IgD-negative memory B cell (primary cell): Measurements from ENCODE around the gene LGALS1. TPM values are rescaled to one million over a fixed set of nuclear protein-coding genes. Genes with fewer than 3 reads are reported as not detected.
A peak's percentile ranks its signal among the peaks of the same experiment; 100 is the strongest.

Experiments
- H3K27ac Mint-ChIP-seq, 3 donors: one replicate each; pipeline ENCODE4 v1.8.0; 2020 to 2022; ENCODE audit warnings: mild to moderate bottlenecking in 3 of 3, mixed read lengths in 3 of 3, moderate library complexity in 1 of 3
- H3K27me3 Mint-ChIP-seq: one replicate; pipeline ENCODE4 v1.8.0; 2021; ENCODE audit warnings: mixed read lengths
- H3K36me3 Mint-ChIP-seq: one replicate; pipeline ENCODE4 v1.8.0; 2020; ENCODE audit warnings: mild to moderate bottlenecking, mixed read lengths
- H3K4me1 Mint-ChIP-seq, 3 donors: one replicate each; pipeline ENCODE4 v1.8.0; 2020 to 2022; ENCODE audit warnings: mixed read lengths in 3 of 3, mild to moderate bottlenecking in 1 of 3
- H3K4me3 Mint-ChIP-seq, 4 donors: one replicate each; pipeline ENCODE4 v1.8.0; 2020 to 2022; ENCODE audit warnings: mild to moderate bottlenecking in 4 of 4, mixed read lengths in 4 of 4, moderate library complexity in 3 of 4
- H3K9me3 Mint-ChIP-seq, 3 donors: one replicate each; pipeline ENCODE4 v1.8.0; 2020 to 2021; ENCODE audit warnings: mixed read lengths in 3 of 3, mild to moderate bottlenecking in 1 of 3
- polyA plus RNA-seq: library from polyadenylated mRNA; unstranded; fragments of 300-500 nt; fragmentation: Illumina TruSeq; gene quantifications from one replicate; pipeline ENCODE4 v1.2.3, GENCODE V29; 2021

Gene LGALS1
- 314 TPM for polyA plus RNA-seq

- no peaks in the 10 kb centered on the region for H3K9me3 Mint-ChIP-seq
- no peaks in the 10 kb centered on the region for H3K27me3 Mint-ChIP-seq
- peak within 1 kb of the TSS; percentile 91 to 97 (median 95) for H3K4me3 Mint-ChIP-seq
- H3K27ac Mint-ChIP-seq: peak within 1 kb of the TSS; percentile 90 to 99 (median 95)
- H3K36me3 Mint-ChIP-seq: peaks cover 1% of the 10 kb centered on the region
- peaks cover 14 to 27% (median 18%) of the 10 kb centered on the region in 3 donors for H3K4me1 Mint-ChIP-seq
Measured at GRCh38 chr22:37674951-37675929, at the start of gene LGALS1. LGALS1 (plus strand) TSS chr22:37675636; CDS start chr22:37675703, 67 bp downstream.

GRCh38 chr22:37625737-37626136, 49.7 kb upstream of the LGALS1 start:
- peaks cover 4% of the 10 kb centered on the region for H3K36me3 Mint-ChIP-seq
- peaks cover 2% of the 10 kb centered on the region for H3K27me3 Mint-ChIP-seq
- peaks cover 27 to 31% (median 31%) of the 10 kb centered on the region in 3 donors for H3K4me1 Mint-ChIP-seq
- no peaks in the 10 kb centered on the region for H3K9me3 Mint-ChIP-seq
- peak overlapping the region in 2 of 4 donors; percentile 4 to 71 for H3K4me3 Mint-ChIP-seq
- peak overlapping the region; percentile 71 to 94 (median 91) for H3K27ac Mint-ChIP-seq

GRCh38 chr22:37626144-37626543, 49.3 kb upstream of the LGALS1 start:
- Mint-ChIP-seq H3K27me3 (peaks cover 2% of the 10 kb centered on the region), H3K4me3 (peak overlapping the region in 1 of 4 donors; percentile 22), H3K9me3 (no peaks in the 10 kb centered on the region), H3K27ac (peak overlapping the region; percentile 71 to 94 (median 91)), H3K36me3 (peaks cover 4% of the 10 kb centered on the region), H3K4me1 (peaks cover 27 to 31% (median 31%) of the 10 kb centered on the region in 3 donors)

- Mint-ChIP-seq H3K27ac (peak overlapping the region; percentile 91 to 94 (median 92)), H3K4me1 (peaks cover 27 to 31% (median 29%) of the 10 kb centered on the region in 3 donors), H3K27me3 (peaks cover 2% of the 10 kb centered on the region), H3K36me3 (peaks cover 4% of the 10 kb centered on the region), H3K9me3 (no peaks in the 10 kb centered on the region), H3K4me3 (peak overlapping the region; percentile 43 to 84 (median 49))
Measured at GRCh38 chr22:37626556-37627075, 48.8 kb upstream of the LGALS1 start.

- peak overlapping the region; percentile 43 to 84 (median 49) for H3K4me3 Mint-ChIP-seq
- peak overlapping the region; percentile 91 to 92 (median 91) for H3K27ac Mint-ChIP-seq
- H3K36me3 Mint-ChIP-seq: peaks cover 4% of the 10 kb centered on the region
- no peaks in the 10 kb centered on the region for H3K9me3 Mint-ChIP-seq
- H3K27me3 Mint-ChIP-seq: peaks cover 2% of the 10 kb centered on the region
- H3K4me1 Mint-ChIP-seq: peaks cover 27 to 35% (median 32%) of the 10 kb centered on the region in 3 donors
Measured at GRCh38 chr22:37627121-37627520, 48.3 kb upstream of the LGALS1 start.

GRCh38 chr22:37627545-37627944, 47.9 kb upstream of the LGALS1 start:
- Mint-ChIP-seq H3K4me1 (peaks cover 27 to 35% (median 34%) of the 10 kb centered on the region in 3 donors), H3K36me3 (peaks cover 4% of the 10 kb centered on the region), H3K4me3 (peak overlapping the region; percentile 42 to 84 (median 46)), H3K27me3 (peaks cover 2% of the 10 kb centered on the region), H3K27ac (peak overlapping the region; percentile 91 to 92 (median 91)), H3K9me3 (no peaks in the 10 kb centered on the region)

- H3K27ac Mint-ChIP-seq: peak overlapping the region in 2 of 3 donors; percentile 91
- peaks cover 2% of the 10 kb centered on the region for H3K36me3 Mint-ChIP-seq
- H3K4me1 Mint-ChIP-seq: peaks cover 29 to 39% (median 38%) of the 10 kb centered on the region in 3 donors
- H3K9me3 Mint-ChIP-seq: no peaks in the 10 kb centered on the region
- peaks cover 2% of the 10 kb centered on the region for H3K27me3 Mint-ChIP-seq
- peak overlapping the region in 2 of 4 donors; percentile 58 to 65 for H3K4me3 Mint-ChIP-seq
Measured at GRCh38 chr22:37628830-37629229, 46.6 kb upstream of the LGALS1 start.

GRCh38 chr22:37629928-37630327, 45.5 kb upstream of the LGALS1 start:
- Mint-ChIP-seq H3K4me3 (no peak overlapping the region), H3K27me3 (peaks cover 2% of the 10 kb centered on the region), H3K4me1 (peaks cover 40 to 49% (median 44%) of the 10 kb centered on the region in 3 donors), H3K36me3 (peaks cover 2% of the 10 kb centered on the region), H3K9me3 (no peaks in the 10 kb centered on the region), H3K27ac (no peak overlapping the region)

GRCh38 chr22:37630839-37631435, 44.5 kb upstream of the LGALS1 start:
- no peaks in the 10 kb centered on the region for H3K36me3 Mint-ChIP-seq
- H3K4me1 Mint-ChIP-seq: peaks cover 39 to 46% (median 41%) of the 10 kb centered on the region in 3 donors
- no peaks in the 10 kb centered on the region for H3K9me3 Mint-ChIP-seq
- peak overlapping the region in 2 of 4 donors; percentile 39 to 45 for H3K4me3 Mint-ChIP-seq
- no peaks in the 10 kb centered on the region for H3K27me3 Mint-ChIP-seq
- peak overlapping the region; percentile 59 to 75 (median 69) for H3K27ac Mint-ChIP-seq

GRCh38 chr22:37631448-37632173, 43.8 kb upstream of the LGALS1 start:
- Mint-ChIP-seq H3K27me3 (no peaks in the 10 kb centered on the region), H3K4me3 (peak overlapping the region in 3 of 4 donors; percentile 33 to 68 (median 45)), H3K36me3 (no peaks in the 10 kb centered on the region), H3K27ac (peak overlapping the region; percentile 69 to 91 (median 75)), H3K9me3 (no peaks in the 10 kb centered on the region), H3K4me1 (peaks cover 43 to 50% (median 46%) of the 10 kb centered on the region in 3 donors)

- peak overlapping the region; percentile 89 to 97 (median 93) for H3K27ac Mint-ChIP-seq
- peak overlapping the region in 3 of 4 donors; percentile 60 to 92 (median 83) for H3K4me3 Mint-ChIP-seq
- no peaks in the 10 kb centered on the region for H3K27me3 Mint-ChIP-seq
- H3K36me3 Mint-ChIP-seq: no peaks in the 10 kb centered on the region
- peaks cover 41 to 50% (median 42%) of the 10 kb centered on the region in 3 donors for H3K4me1 Mint-ChIP-seq
- no peaks in the 10 kb centered on the region for H3K9me3 Mint-ChIP-seq
Measured at GRCh38 chr22:37632174-37633088, 43.0 kb upstream of the LGALS1 start.

GRCh38 chr22:37633089-37633624, 42.3 kb upstream of the LGALS1 start:
- Mint-ChIP-seq H3K36me3 (no peaks in the 10 kb centered on the region), H3K27ac (peak overlapping the region; percentile 89 to 97 (median 93)), H3K4me3 (peak overlapping the region; percentile 60 to 92 (median 79)), H3K9me3 (no peaks in the 10 kb centered on the region), H3K27me3 (no peaks in the 10 kb centered on the region), H3K4me1 (peaks cover 42 to 49% (median 44%) of the 10 kb centered on the region in 3 donors)
